Right lobe of liver (tissue), 6 donors: ENCODE data around the gene PGAP2. TPM values are rescaled to one million over a fixed set of nuclear protein-coding genes. Genes with fewer than 3 reads are reported as not detected.

ENCODE experiments used
- ATAC-seq, 4 donors: fragments of 200-7000 bp; cut with Tn5 transposase; one replicate each; pipeline ENCODE4 v1.9.1; 2020; ENCODE audit warnings: mild to moderate bottlenecking in 4 of 4, moderate library complexity in 4 of 4
- DNase-seq, 3 donors: peaks; one replicate each; pipeline ENCODE4 v3.0.0-alpha.2; 2020
- H3K27ac ChIP-seq, 3 donors: fragments of 200-600 bp; one replicate each; pipeline ENCODE4 v1.8.0; 2022
- H3K27me3 ChIP-seq, 2 donors: fragments of 200-600 bp; one replicate each; pipeline ENCODE4 v1.8.0; 2022
- H3K36me3 ChIP-seq, 4 donors: fragments of 200-600 bp; sonication (generic) in 1 of 4; one replicate each; pipeline versions ENCODE4 v1.5.1 to v1.8.0; 2017 to 2022; ENCODE audit warnings: control low read depth in 1 of 4
- H3K4me1 ChIP-seq, 4 donors: fragments of 200-600 bp; sonication (generic) in 1 of 4; one replicate each; pipeline versions ENCODE4 v1.5.1 to v1.8.0; 2017 to 2022; ENCODE audit warnings: control low read depth in 1 of 4
- H3K4me3 ChIP-seq, 3 donors: fragments of 200-600 bp; one replicate each; pipeline ENCODE4 v1.8.0; 2022
- H3K9me3 ChIP-seq, 4 donors: fragments of 200-600 bp; sonication (generic) in 1 of 4; one replicate each; pipeline versions ENCODE4 v1.5.1 to v1.8.0; 2017 to 2022; ENCODE audit warnings: control low read depth in 1 of 4
- POLR2A ChIP-seq: fragments of 450-650 bp; IDR thresholded peaks from one replicate; pipeline ENCODE4 v1.6.1; 2017; ENCODE audit warnings: antibody characterized with exemption, mild to moderate bottlenecking
- WGBS: methylation state at CpG from one replicate; pipeline ENCODE4 v1.1.6; 2018; ENCODE audit warnings: low coverage, low lambda C conversion rate; ENCODE audit not compliant: insufficient coverage; ENCODE audit errors: missing lambda C conversion rate; 5-methylcytosine and 5-hydroxymethylcytosine counted together
- intact Hi-C, 2 donors: fragments of 100-400 bp; cut with DNase I; formaldehyde crosslinking; loops; one replicate each; pipeline versions ENCODE4 v1.11.2 to v1.14.1; 2022
- total RNA-seq, 6 experiments: library from RNA; depleted of rRNA in 2 of 6; stranded (reverse); fragments of >200 nt in 2 of 6; fragmentation: NEBNext Ultra II Directional in 3 of 6; extraction: Animal tissue kit (Norgen Biotek cat#: 25700) in 3 of 6; gene quantifications; one replicate each; pipeline versions ENCODE4 v1.1.0 to v1.2.4, GENCODE V29; 2016 to 2023
- TF ChIP-seq, protein P1 (sequence below), 4 donors: fragments of 200-600 bp in 3 of 4; fragments of 450-650 bp in 1 of 4; IDR thresholded peaks; one replicate each; pipeline versions ENCODE4 v1.5.1 to v1.8.0; 2016 to 2022; ENCODE audit warnings: antibody characterized with exemption in 4 of 4, mild to moderate bottlenecking in 2 of 4
- donor health status: DM: no; HTN: yes; CAD: no.
- donor health status: DM: no; HTN: no; CAD: no.
- donor health status: DM: no; HTN: no; CAD: no.
- donor health status: DM: no; HTN: yes; CAD: no.
- donor health status: DM: no; HTN: yes; CAD: no.

The PGAP2 gene
- total RNA-seq, 6 experiments from 2014 or later = 14.8 to 26.8 (median 17.9) TPM

DNA sequence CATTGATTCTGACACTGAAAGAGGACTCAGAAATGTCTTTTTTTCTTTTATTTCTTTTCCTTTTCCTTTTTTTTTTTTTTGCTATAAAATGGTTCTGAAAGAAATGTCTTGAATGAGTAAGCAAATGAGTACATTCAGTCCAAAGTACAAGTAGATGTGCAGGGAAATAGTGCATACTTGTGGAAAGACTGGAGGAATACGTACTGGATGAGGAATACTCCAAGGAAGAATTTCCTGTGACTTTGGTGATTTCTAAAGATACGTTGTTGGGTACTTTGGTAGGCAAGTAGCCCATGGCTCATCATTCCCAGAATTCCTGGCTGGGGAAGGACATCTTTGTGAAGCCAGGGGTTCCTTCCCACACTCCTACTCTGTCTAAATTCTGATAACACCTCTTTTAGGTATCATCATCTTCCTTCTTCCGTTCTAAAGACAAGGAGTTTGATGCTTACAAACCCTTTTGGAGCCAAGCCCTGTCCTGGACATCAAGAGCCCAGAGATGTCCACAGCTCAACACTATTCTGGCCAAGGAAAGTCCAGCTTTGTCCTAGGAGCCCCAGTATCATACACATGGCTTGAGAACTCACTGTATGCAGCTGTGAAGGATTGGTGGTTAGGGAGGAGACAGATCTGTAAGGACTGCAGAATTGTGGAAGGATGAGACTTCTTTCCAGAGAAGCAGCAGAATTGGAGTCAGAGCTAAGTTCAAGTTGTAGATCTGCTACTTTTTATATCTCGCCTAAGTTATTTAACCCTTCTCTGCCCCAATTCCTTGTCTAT is 6.2 kb upstream of the PGAP2 start:
- ATAC-seq (no peak), DNase-seq (no peak)
- H3K9me3 ChIP-seq = no peaks in the 10 kb centered on the region
- no peak overlapping the region for H3K27ac ChIP-seq
- no peaks in the 10 kb centered on the region for H3K27me3 ChIP-seq
- H3K4me1 ChIP-seq = peaks cover 0 to 4% (median 0%) of the 10 kb centered on the region in 4 donors
- H3K36me3 ChIP-seq = no peaks in the 10 kb centered on the region
- 73% methylated on average over 4 of the region's 4 CpGs for WGBS
- intact Hi-C loops = no loop called here
- no peak overlapping the region for H3K4me3 ChIP-seq
- TF ChIP-seq, protein P1, sequence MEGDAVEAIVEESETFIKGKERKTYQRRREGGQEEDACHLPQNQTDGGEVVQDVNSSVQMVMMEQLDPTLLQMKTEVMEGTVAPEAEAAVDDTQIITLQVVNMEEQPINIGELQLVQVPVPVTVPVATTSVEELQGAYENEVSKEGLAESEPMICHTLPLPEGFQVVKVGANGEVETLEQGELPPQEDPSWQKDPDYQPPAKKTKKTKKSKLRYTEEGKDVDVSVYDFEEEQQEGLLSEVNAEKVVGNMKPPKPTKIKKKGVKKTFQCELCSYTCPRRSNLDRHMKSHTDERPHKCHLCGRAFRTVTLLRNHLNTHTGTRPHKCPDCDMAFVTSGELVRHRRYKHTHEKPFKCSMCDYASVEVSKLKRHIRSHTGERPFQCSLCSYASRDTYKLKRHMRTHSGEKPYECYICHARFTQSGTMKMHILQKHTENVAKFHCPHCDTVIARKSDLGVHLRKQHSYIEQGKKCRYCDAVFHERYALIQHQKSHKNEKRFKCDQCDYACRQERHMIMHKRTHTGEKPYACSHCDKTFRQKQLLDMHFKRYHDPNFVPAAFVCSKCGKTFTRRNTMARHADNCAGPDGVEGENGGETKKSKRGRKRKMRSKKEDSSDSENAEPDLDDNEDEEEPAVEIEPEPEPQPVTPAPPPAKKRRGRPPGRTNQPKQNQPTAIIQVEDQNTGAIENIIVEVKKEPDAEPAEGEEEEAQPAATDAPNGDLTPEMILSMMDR (IDR thresholded peaks at IDR 0.05) = no peak
- no peak for TF ChIP-seq POLR2A

DNA sequence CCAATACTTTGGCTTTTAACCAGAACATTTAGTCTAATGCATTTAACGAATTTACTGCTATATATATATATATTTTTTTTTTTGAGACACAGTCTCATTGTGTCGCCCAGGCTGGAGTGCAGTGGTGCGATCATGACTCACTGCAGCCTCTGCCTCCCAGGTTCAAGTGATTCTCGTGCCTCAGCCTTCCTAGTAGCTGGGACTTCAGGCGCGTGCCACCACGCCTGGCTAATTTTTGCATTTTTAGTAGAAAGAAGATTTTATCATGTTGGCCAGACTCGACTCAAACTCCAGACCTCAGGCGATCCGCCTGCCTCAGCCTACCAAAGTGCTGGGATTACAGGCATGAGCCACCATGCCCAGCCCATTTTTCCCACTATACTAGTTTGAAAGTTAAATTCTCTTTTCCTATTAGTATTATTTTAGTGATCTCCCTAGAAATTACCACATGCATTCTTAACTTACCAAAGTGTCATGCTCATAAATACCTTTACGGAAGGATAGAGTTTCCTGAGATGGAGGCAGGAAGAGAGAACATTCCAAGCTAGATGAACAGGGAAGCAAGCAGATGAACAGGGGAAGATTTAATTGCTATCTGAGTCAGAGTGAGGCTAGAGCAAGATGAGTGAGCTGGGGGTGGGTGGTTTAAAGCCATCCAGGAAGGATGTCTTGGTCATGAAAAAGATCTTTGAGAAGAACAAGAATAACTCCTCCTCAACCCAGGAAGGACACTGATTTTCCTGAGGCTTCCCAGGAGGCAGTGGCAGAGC is 4.4 kb upstream of the PGAP2 start:
- intact Hi-C loops = no loop called here
- no peak for DNase-seq
- no peak overlapping the region for H3K27ac ChIP-seq
- WGBS = 89% methylated on average over 10 of the region's 11 CpGs
- H3K9me3 ChIP-seq = no peaks in the 10 kb centered on the region
- TF ChIP-seq POLR2A = no peak
- no peak for ATAC-seq
- H3K4me1 ChIP-seq = peaks cover 0 to 3% (median 0%) of the 10 kb centered on the region in 4 donors
- H3K27me3 ChIP-seq = no peaks in the 10 kb centered on the region
- no peak overlapping the region for H3K4me3 ChIP-seq
- H3K36me3 ChIP-seq = no peaks in the 10 kb centered on the region

DNA sequence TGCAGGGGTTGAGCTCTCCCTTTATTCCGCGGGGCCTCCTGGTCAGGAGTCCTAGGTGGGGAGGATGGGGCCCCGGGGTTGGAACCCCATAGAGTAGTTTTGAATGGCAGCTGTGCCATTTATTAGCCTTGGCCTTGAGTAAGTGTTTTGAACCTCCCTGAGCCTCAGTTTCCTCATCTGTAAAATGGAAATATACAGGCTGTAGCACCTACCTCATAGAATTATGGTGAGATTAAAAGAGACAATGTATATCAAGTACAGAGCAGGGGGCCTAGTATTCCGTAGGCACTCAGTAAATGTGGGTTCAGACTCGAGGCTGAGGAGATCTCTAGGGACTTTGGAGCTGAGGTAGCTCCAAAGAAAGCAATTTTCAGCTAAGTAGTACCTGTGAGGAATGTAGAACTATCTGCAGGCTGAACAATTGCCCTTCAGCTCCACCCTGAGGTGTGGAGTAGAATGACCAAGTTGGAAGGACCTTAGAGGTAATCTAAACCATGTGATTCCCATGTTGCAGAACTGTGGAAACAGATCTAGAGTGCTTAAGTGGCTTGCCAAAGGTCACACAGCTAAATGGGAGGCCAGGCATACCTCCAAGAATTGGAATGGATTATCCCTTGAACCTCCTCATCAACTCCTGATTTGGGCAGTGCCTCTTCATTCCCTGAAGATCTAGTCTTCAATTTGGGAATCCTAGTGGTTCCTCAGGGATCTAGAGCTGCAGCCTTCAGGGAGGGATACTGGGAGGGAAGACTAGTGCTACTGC is 682 bp downstream of the PGAP2 start:
- peak overlapping the region; percentile 79 to 91 (median 85) for H3K4me3 ChIP-seq
- H3K9me3 ChIP-seq = no peaks in the 10 kb centered on the region
- intact Hi-C loops = no loop called here
- H3K36me3 ChIP-seq = no peaks in the 10 kb centered on the region
- DNase-seq = peak in 1 of 3 donors; percentile 70
- H3K27me3 ChIP-seq = no peaks in the 10 kb centered on the region
- 3% methylated on average over 3 of the region's 5 CpGs for WGBS
- peak overlapping the region; percentile 41 to 65 (median 60) for H3K27ac ChIP-seq
- ATAC-seq = peak; percentile 83 to 90 (median 88)
- TF ChIP-seq, protein P1 (IDR thresholded peaks at IDR 0.05) = peak; percentile 38 to 61 (median 59)
- no peak for TF ChIP-seq POLR2A
- H3K4me1 ChIP-seq = peaks cover 0 to 11% (median 2%) of the 10 kb centered on the region in 4 donors

DNA sequence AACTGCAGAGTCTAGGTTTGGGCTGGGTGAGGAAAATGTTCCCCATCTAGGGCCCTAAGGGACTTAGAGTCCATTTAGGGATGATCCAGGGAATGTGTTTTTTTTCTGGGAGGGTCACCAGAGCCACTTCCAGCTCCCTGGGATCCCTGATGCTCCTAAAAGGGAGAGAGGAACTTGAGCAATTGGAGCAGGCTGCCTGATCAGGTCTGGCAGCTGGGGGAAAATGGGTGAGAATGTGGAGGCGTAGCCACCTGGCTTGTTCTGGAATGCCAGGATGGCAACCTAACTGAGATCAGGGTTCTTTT is 1.2 kb downstream of the PGAP2 start:
- Histone ChIP-seq H3K9me3 (no peaks in the 10 kb centered on the region), H3K27me3 (no peaks in the 10 kb centered on the region), H3K4me3 (no peak overlapping the region), H3K27ac (no peak overlapping the region), H3K4me1 (peaks cover 0 to 11% (median 2%) of the 10 kb centered on the region in 4 donors), H3K36me3 (no peaks in the 10 kb centered on the region)
- DNase-seq (no peak), ATAC-seq (no peak)
- WGBS = 86% methylated on average over 1 of the region's 1 CpG
- no peak for TF ChIP-seq POLR2A
- TF ChIP-seq, protein P1 (IDR thresholded peaks at IDR 0.05) = no peak
- intact Hi-C loops = no loop called here
